Lower leg skin (tissue), 3 donors: ENCODE results near the gene CFAP65.

Experiments used
- POLR2A ChIP-seq, 2 donors: fragments of 450-650 bp; IDR thresholded peaks; one replicate each; pipeline ENCODE4 v1.6.1; 2016 to 2017; ENCODE audit warnings: antibody characterized with exemption in 2 of 2, mild to moderate bottlenecking in 1 of 2, moderate library complexity in 1 of 2
- TF ChIP-seq, protein P1 (sequence below), 3 donors: fragments of 450-650 bp; IDR thresholded peaks; one replicate each; pipeline ENCODE4 v1.5.1; 2016; ENCODE audit warnings: antibody characterized with exemption in 3 of 3, mild to moderate bottlenecking in 3 of 3, moderate library complexity in 2 of 3

DNA sequence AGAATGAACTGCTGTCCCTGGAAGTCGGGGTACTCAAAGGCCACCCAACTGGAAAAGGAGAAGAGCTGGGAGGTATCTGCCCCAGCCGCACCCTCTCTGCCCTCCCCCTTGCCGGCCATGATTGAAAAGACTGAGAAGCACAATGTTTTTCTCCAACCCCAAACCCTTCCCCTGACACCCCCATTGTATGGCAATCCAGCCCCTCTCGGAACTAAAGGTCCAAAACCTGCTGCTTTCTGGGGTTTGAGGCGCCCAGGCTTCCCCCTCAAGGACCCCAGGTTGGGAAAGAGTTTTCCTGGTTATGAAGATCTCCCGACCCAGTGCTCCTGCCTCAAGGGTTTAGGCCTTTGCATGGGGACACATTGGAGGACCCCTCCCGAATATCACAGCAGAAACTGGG is 49.1 kb downstream of the CFAP65 start:
- TF ChIP-seq, protein P1, sequence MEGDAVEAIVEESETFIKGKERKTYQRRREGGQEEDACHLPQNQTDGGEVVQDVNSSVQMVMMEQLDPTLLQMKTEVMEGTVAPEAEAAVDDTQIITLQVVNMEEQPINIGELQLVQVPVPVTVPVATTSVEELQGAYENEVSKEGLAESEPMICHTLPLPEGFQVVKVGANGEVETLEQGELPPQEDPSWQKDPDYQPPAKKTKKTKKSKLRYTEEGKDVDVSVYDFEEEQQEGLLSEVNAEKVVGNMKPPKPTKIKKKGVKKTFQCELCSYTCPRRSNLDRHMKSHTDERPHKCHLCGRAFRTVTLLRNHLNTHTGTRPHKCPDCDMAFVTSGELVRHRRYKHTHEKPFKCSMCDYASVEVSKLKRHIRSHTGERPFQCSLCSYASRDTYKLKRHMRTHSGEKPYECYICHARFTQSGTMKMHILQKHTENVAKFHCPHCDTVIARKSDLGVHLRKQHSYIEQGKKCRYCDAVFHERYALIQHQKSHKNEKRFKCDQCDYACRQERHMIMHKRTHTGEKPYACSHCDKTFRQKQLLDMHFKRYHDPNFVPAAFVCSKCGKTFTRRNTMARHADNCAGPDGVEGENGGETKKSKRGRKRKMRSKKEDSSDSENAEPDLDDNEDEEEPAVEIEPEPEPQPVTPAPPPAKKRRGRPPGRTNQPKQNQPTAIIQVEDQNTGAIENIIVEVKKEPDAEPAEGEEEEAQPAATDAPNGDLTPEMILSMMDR (IDR thresholded peaks at IDR 0.05), result no peak
- TF ChIP-seq POLR2A (IDR thresholded peaks at IDR 0.05), result no peak
